ENCODE measurements around the gene CACNA1S. TPM values are rescaled to one million over a fixed set of nuclear protein-coding genes. Genes with fewer than 3 reads are reported as not detected.

Gene CACNA1S
- polyA plus RNA-seq, 1 of the 3 experiments (the other 2 are of a cell fraction): not detected

GRCh38 chr1:201095581-201095980 lies 16.6 kb downstream of the CACNA1S start (continued):
- TF ChIP-seq RAD21 (IDR thresholded peaks at IDR 0.05; ENCODE audit: low read length) (no peak), USF2 (IDR thresholded peaks at IDR 0.05; ENCODE audit: borderline replicate concordance, low read depth, low read length) (no peak), POLR2AphosphoS5 (IDR thresholded peaks at IDR 0.05; ENCODE audit: low read depth, low read length) (no peak), FOXM1 (IDR thresholded peaks at IDR 0.05; ENCODE audit: low read depth) (no peak), CHD2 (IDR thresholded peaks at IDR 0.05; ENCODE audit: low read length, partially characterized antibody) (no peak), USF1 (IDR thresholded peaks at IDR 0.05; ENCODE audit: borderline replicate concordance, low read depth) (no peak), NRF1 (IDR thresholded peaks at IDR 0.05; ENCODE audit: low read depth, low read length) (no peak), MEF2A (IDR thresholded peaks at IDR 0.05; ENCODE audit: borderline replicate concordance, low read depth) (no peak), EP300 (IDR thresholded peaks at IDR 0.05; ENCODE audit: borderline replicate concordance in 1 of 2, low read depth in 1 of 2, low read length in 1 of 2) (no peak), EZH2phosphoT487 (IDR thresholded peaks at IDR 0.05; ENCODE audit: borderline replicate concordance, low read depth) (no peak)

- Histone ChIP-seq H2AFZ (ENCODE audit: low read depth) (no peak overlapping the region), H3K36me3 (replicated peaks in 1 of 2; ENCODE audit: control insufficient read depth in 1 of 2, insufficient read depth in 2 of 2, low read length in 1 of 2) (no peaks in the 10 kb centered on the region), H4K20me1 (ENCODE audit: insufficient read depth) (no peaks in the 10 kb centered on the region), H3K4me1 (ENCODE audit: control insufficient read depth in 1 of 2, insufficient read depth in 2 of 2, low read depth in 1 of 2, low read length in 1 of 2) (no peaks in the 10 kb centered on the region), H3F3A (replicated peaks; ENCODE audit: insufficient read depth) (no peaks in the 10 kb centered on the region), H3K4me3 (ENCODE audit: low read depth in 2 of 2, low read length in 1 of 2) (no peak overlapping the region), H3K9me3 (no peaks in the 10 kb centered on the region), H3K9me2 (no peaks in the 10 kb centered on the region), H3K9ac (no peak overlapping the region), H3K79me2 (ENCODE audit: insufficient read depth) (no peaks in the 10 kb centered on the region), H3K27ac (ENCODE audit: low read depth in 2 of 2, low read length in 1 of 2) (no peak overlapping the region), H3K4me2 (no peak overlapping the region), H3K27me3 (ENCODE audit: insufficient read depth) (peaks cover 22% of the 10 kb centered on the region)
- ChIA-PET POLR2A (no interaction called here), CTCF (no interaction called here)
- TF ChIP-seq IRF3 (IDR thresholded peaks at IDR 0.05; ENCODE audit: low read depth, low read length) (no peak), CHD2 (IDR thresholded peaks at IDR 0.05; ENCODE audit: low read length, partially characterized antibody) (no peak), SMC3 (IDR thresholded peaks at IDR 0.05; ENCODE audit: low read depth, low read length) (no peak), ELF1 (IDR thresholded peaks at IDR 0.05) (no peak), USF2 (IDR thresholded peaks at IDR 0.05; ENCODE audit: borderline replicate concordance, low read depth, low read length) (no peak), RXRA (IDR thresholded peaks at IDR 0.05; ENCODE audit: borderline replicate concordance, low read depth) (no peak), RCOR1 (IDR thresholded peaks at IDR 0.05; ENCODE audit: low read length) (no peak), NFIC (IDR thresholded peaks at IDR 0.05; ENCODE audit: borderline replicate concordance) (no peak), FOSL2 (IDR thresholded peaks at IDR 0.05; ENCODE audit: borderline replicate concordance, low read depth) (no peak), RAD21 (IDR thresholded peaks at IDR 0.05; ENCODE audit: low read length) (no peak), EZH2phosphoT487 (IDR thresholded peaks at IDR 0.05; ENCODE audit: borderline replicate concordance, low read depth) (no peak), MXI1 (IDR thresholded peaks at IDR 0.05; ENCODE audit: low read depth, low read length) (no peak), EP300 (IDR thresholded peaks at IDR 0.05; ENCODE audit: borderline replicate concordance in 1 of 2, low read depth in 1 of 2, low read length in 1 of 2) (no peak), USF1 (IDR thresholded peaks at IDR 0.05; ENCODE audit: borderline replicate concordance, low read depth) (no peak), YY1 (IDR thresholded peaks at IDR 0.05; ENCODE audit: low read depth) (no peak), RFX5 (IDR thresholded peaks at IDR 0.05; ENCODE audit: low read length) (no peak)
- 54% methylated on average over 4 of the region's 4 CpGs for WGBS (ENCODE audit: low lambda C conversion rate)
- DNase-seq: no peak
Measured at GRCh38 chr1:201094832-201095231, 17.4 kb downstream of the CACNA1S start.

All from SK-N-SH (cell line).